GM12875 (cell line): ENCODE measurements around the gene CEP164.

Source experiments
- H3K4me3 ChIP-seq: one replicate; pipeline ENCODE4 v1.5.1; 2011; ENCODE audit warnings: low read depth, low read length, control low read depth
- CTCF ChIP-seq: IDR thresholded peaks from 2 replicates; pipeline ENCODE4 v1.5.1; 2011; ENCODE audit warnings: low read depth, mild to moderate bottlenecking, control low read depth, inconsistent platforms, low read length, moderate library complexity, borderline replicate concordance; ENCODE audit not compliant: insufficient read depth

CEP164 gene

GRCh38 chr11:117435326-117435725 is 107.7 kb downstream of the CEP164 start:
- TF ChIP-seq CTCF: no peak
- no peak overlapping the region for H3K4me3 ChIP-seq

GRCh38 chr11:117437041-117437790 is 109.6 kb downstream of the CEP164 start:
- no peak for TF ChIP-seq CTCF
- H3K4me3 ChIP-seq: no peak overlapping the region

- H3K4me3 ChIP-seq: no peak overlapping the region
- no peak for TF ChIP-seq CTCF
Observed at GRCh38 chr11:117437791-117438130, 110.1 kb downstream of the CEP164 start.

- TF ChIP-seq CTCF: no peak
- no peak overlapping the region for H3K4me3 ChIP-seq
Observed at GRCh38 chr11:117438371-117439000, 110.8 kb downstream of the CEP164 start.

- H3K4me3 ChIP-seq: no peak overlapping the region
- TF ChIP-seq CTCF: no peak
Observed at GRCh38 chr11:117439256-117439655, 111.6 kb downstream of the CEP164 start.

GRCh38 chr11:117440258-117440657 is 112.6 kb downstream of the CEP164 start:
- no peak overlapping the region for H3K4me3 ChIP-seq
- no peak for TF ChIP-seq CTCF
